Activated CD8-positive, alpha-beta T cell treated with anti-CD3 and anti-CD28 coated beads for 36 hours (primary cell): ENCODE results near the gene MRPL41. TPM values are rescaled to one million over a fixed set of nuclear protein-coding genes. Genes with fewer than 3 reads are reported as not detected.
"Not testable (repeated sequence)": the region's sequence is repeated elsewhere in the genome, so short reads cannot be mapped to it uniquely, and the experiment has no call there.

Source experiments
- ATAC-seq: fragments of 200-7000 bp; cut with Tn5 transposase; one replicate; pipeline ENCODE4 v1.10.0; 2021; ENCODE audit warnings: mild to moderate bottlenecking, moderate library complexity
- CTCF ChIA-PET: fragments of 350-600 bp; sonication (Branson Sonifier 250); formaldehyde crosslinking; loops from one replicate; lab custom pipeline; 2021; ENCODE audit warnings: antibody characterized with exemption; lab: Charles Lee
- POLR2A ChIA-PET: fragments of 350-600 bp; sonication (Branson Sonifier 250); formaldehyde crosslinking; loops from one replicate; lab custom pipeline; 2021; ENCODE audit warnings: antibody characterized with exemption; lab: Charles Lee
- DNase-seq: peaks from one replicate; pipeline ENCODE4 v3.0.0-alpha.2; 2020
- H3K27ac Mint-ChIP-seq: one replicate; pipeline ENCODE4 v1.8.0; 2021; ENCODE audit warnings: mild to moderate bottlenecking, mixed read lengths
- H3K27me3 Mint-ChIP-seq: one replicate; pipeline ENCODE4 v1.8.0; 2021; ENCODE audit warnings: mixed read lengths
- H3K36me3 Mint-ChIP-seq: one replicate; pipeline ENCODE4 v1.8.0; 2021; ENCODE audit warnings: low read depth, mixed read lengths
- H3K4me1 Mint-ChIP-seq: one replicate; pipeline ENCODE4 v1.8.0; 2021; ENCODE audit warnings: low read depth, mixed read lengths
- H3K4me3 Mint-ChIP-seq: one replicate; pipeline ENCODE4 v1.8.0; 2021; ENCODE audit warnings: mild to moderate bottlenecking, moderate library complexity, mixed read lengths
- H3K9me3 Mint-ChIP-seq: one replicate; pipeline ENCODE4 v1.8.0; 2021; ENCODE audit warnings: mixed read lengths
- intact Hi-C: fragments of 100-400 bp; cut with micrococcal nuclease; formaldehyde crosslinking; loops from one replicate; pipeline ENCODE4 v1.10.0; 2022
- total RNA-seq, 2 experiments: library from RNA; stranded (reverse); gene quantifications; one replicate each; pipeline ENCODE4 v1.2.3, GENCODE V29; 2021
- TF ChIP-seq, protein P1 (sequence below): fragments of 200-600 bp; IDR thresholded peaks from one replicate; pipeline ENCODE4 v1.8.0; 2022; ENCODE audit warnings: antibody characterized with exemption, mild to moderate bottlenecking

The MRPL41 gene
- total RNA-seq, 2 experiments from 2014 or later = 42.8 to 43.9 TPM

DNA sequence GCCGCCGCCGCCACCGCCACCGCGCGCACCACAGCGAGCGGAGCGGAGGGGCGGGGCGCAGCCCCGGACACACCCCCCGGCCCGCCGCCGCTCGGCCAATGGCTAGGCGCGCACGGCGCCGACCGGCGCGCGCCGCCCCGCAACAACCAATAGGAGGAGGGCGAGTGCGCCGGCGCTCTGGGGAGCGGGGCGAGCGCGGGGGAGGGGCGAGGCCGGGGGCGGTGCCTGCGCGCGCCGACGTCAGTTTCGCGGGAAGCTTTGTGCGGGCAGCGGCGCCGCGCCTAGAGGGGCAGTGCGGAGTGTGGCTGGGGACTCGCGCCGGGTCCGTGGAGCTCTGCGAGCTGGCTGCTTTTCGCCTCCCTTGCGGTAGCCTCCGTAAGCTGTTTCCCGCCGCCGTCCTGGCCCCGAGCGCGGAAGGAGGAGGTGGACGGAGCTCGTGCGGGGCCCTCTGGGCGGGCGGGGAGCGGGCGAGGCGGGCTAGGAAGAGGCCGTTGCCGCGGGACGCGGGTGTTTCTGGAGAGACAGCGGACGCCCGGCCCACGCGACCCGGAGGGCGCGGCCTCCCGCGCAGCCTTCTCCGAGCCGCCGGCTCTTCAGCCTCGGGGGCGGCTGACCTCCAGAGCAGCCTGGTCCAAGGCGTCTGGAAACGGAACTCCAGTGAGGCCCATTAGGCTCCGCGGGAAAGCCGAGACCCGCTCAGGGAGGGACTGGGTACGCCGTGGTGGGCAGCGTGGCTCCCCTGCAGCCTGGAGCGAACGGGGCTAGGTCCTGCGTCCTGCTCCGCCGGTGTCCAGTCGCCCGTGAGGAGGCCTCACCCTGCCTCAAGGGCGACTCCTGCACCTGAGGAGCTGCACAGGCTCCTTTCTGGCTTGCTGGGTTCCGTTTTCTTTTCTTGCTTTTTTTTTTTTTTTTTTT is 39.0 kb downstream of the MRPL41 start, which contains the start of gene ZMYND19:
ZMYND19 (minus strand) TSS at position 44 of the 915 bp plus-strand sequence. CDS start 249 bp downstream, outside the sequence.
- POLR2A ChIA-PET = interaction anchor here (2.0 to 5.0 kb wide), 3 partner anchors 11 to 31 kb away, joined by 7 to 33 read pairs (median 9); partner anchors contain the start of gene DPH7
- peak within 1 kb of the TSS; percentile 91 for H3K4me3 Mint-ChIP-seq
- H3K4me1 Mint-ChIP-seq = peaks cover 23% of the 10 kb centered on the region
- CTCF ChIA-PET = interaction anchor here (1.1 to 1.8 kb wide), 4 partner anchors 9 to 39 kb away, joined by 3 to 5 read pairs (median 4); partner anchors contain the start of genes DPH7 and MRPL41
- ATAC-seq (peak; percentile 98), DNase-seq (peak; percentile 85)
- no peaks in the 10 kb centered on the region for H3K9me3 Mint-ChIP-seq
- TF ChIP-seq, protein P1, sequence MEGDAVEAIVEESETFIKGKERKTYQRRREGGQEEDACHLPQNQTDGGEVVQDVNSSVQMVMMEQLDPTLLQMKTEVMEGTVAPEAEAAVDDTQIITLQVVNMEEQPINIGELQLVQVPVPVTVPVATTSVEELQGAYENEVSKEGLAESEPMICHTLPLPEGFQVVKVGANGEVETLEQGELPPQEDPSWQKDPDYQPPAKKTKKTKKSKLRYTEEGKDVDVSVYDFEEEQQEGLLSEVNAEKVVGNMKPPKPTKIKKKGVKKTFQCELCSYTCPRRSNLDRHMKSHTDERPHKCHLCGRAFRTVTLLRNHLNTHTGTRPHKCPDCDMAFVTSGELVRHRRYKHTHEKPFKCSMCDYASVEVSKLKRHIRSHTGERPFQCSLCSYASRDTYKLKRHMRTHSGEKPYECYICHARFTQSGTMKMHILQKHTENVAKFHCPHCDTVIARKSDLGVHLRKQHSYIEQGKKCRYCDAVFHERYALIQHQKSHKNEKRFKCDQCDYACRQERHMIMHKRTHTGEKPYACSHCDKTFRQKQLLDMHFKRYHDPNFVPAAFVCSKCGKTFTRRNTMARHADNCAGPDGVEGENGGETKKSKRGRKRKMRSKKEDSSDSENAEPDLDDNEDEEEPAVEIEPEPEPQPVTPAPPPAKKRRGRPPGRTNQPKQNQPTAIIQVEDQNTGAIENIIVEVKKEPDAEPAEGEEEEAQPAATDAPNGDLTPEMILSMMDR = peak; percentile 3
- no peaks in the 10 kb centered on the region for H3K27me3 Mint-ChIP-seq
- H3K36me3 Mint-ChIP-seq = peaks cover 21% of the 10 kb centered on the region
- intact Hi-C loops = no loop called here
- H3K27ac Mint-ChIP-seq = peak within 1 kb of the TSS; percentile 94

- no peaks in the 10 kb centered on the region for H3K9me3 Mint-ChIP-seq
- POLR2A ChIA-PET = interaction anchor here (1.3 to 3.0 kb wide), 2 partner anchors 11 to 35 kb away, joined by 3 to 7 read pairs; no protein-coding TSS in a partner anchor
- CTCF ChIA-PET = interaction anchor here (1.3 kb wide), 1 partner anchor 12 kb away, joined by 3 read pairs; no protein-coding TSS in a partner anchor
Observed at GRCh38 chr9:137592767-137593166, 41.1 kb downstream of the MRPL41 start.

GRCh38 chr9:137593176-137593575 is 41.5 kb downstream of the MRPL41 start:
- H3K4me1 Mint-ChIP-seq = peaks cover 18% of the 10 kb centered on the region

More at GRCh38 chr9:137592767-137593166, 41.1 kb downstream of the MRPL41 start:
- ATAC-seq (no peak), DNase-seq (no peak)
- intact Hi-C loops = no loop called here
- TF ChIP-seq, protein P1 = no peak
- no peak overlapping the region for H3K4me3 Mint-ChIP-seq
- no peak overlapping the region for H3K27ac Mint-ChIP-seq
- H3K27me3 Mint-ChIP-seq = no peaks in the 10 kb centered on the region
- peaks cover 22% of the 10 kb centered on the region for H3K4me1 Mint-ChIP-seq
- peaks cover 10% of the 10 kb centered on the region for H3K36me3 Mint-ChIP-seq

DNA sequence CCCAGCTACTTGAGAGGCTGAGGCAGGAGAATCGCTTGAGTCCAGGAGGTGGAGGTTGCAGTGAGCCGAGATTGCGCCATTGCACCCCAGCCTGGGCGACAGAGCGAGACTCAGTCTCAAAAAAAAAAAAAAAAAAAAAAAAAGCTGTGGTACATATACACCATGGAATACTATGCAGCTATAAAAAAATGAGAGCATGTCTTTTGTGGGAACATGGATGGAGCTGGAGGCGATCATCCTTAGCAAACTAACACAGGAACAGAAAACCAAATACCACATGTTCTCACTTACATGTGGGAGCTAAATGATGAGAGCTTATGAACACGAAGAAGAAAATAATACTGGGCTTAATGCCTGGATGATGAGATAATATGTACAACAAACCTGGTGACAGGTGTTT is 44.9 kb downstream of the MRPL41 start:
- H3K27ac Mint-ChIP-seq, POLR2A ChIA-PET: not testable (repeated sequence)

More at GRCh38 chr9:137593176-137593575, 41.5 kb downstream of the MRPL41 start:
- H3K27ac Mint-ChIP-seq = no peak overlapping the region
- H3K4me3 Mint-ChIP-seq = no peak overlapping the region
- H3K27me3 Mint-ChIP-seq = no peaks in the 10 kb centered on the region
- no peaks in the 10 kb centered on the region for H3K9me3 Mint-ChIP-seq
- H3K36me3 Mint-ChIP-seq = peaks cover 6% of the 10 kb centered on the region
- TF ChIP-seq, protein P1 = no peak
- intact Hi-C loops = no loop called here
- no peak for ATAC-seq
- ChIA-PET CTCF (no interaction called here), POLR2A (interaction anchor here (1.0 to 3.0 kb wide), 2 partner anchors 10 to 274 kb away, joined by 3 to 7 read pairs; no protein-coding TSS in a partner anchor)
- DNase-seq = no peak

GRCh38 chr9:137598943-137599342 is 47.3 kb downstream of the MRPL41 start:
- Mint-ChIP-seq H3K4me3 (no peak overlapping the region), H3K27ac (no peak overlapping the region), H3K4me1 (peaks cover 8% of the 10 kb centered on the region), H3K9me3 (no peaks in the 10 kb centered on the region), H3K36me3 (no peaks in the 10 kb centered on the region), H3K27me3 (no peaks in the 10 kb centered on the region)
- ChIA-PET POLR2A (no interaction called here), CTCF (no interaction called here)
- no peak for ATAC-seq
- DNase-seq = no peak
- intact Hi-C loops = no loop called here
- TF ChIP-seq, protein P1 = no peak

More for the DNA sequence above, 44.9 kb downstream of the MRPL41 start:
- CTCF ChIA-PET, H3K4me3 Mint-ChIP-seq, H3K9me3 Mint-ChIP-seq, H3K27me3 Mint-ChIP-seq, ATAC-seq, DNase-seq, H3K36me3 Mint-ChIP-seq, H3K4me1 Mint-ChIP-seq, intact Hi-C loops: not testable (repeated sequence)

Other genes starting within 250 kb of the MRPL41 start
- gene NRARP, start 249.6 kb upstream of the MRPL41 start, total RNA-seq = 1 to 10 TPM; 3.3 to 4.4 TPM
- 1 to 10 TPM; 8.1 to 9.0 TPM for gene EXD3, start 128.7 kb upstream of the MRPL41 start, total RNA-seq
- under 1 TPM; 0.72 to 0.95 TPM for gene NOXA1, start 128.5 kb upstream of the MRPL41 start, total RNA-seq
- not detected for gene ENTPD8, start 110.5 kb upstream of the MRPL41 start, total RNA-seq
- 100 to 1,000 TPM; 112 to 116 TPM for gene NSMF, start 92.5 kb upstream of the MRPL41 start, total RNA-seq
- 1 to 10 TPM; 4.8 to 5.0 TPM for gene PNPLA7, start 1.5 kb upstream of the MRPL41 start, total RNA-seq
- gene DPH7, start 27.0 kb downstream of the MRPL41 start, total RNA-seq = 10 to 100 TPM; 33.7 to 35.0 TPM
- 10 to 100 TPM; 45.9 to 46.5 TPM for gene ZMYND19, start 38.6 kb downstream of the MRPL41 start, total RNA-seq
- gene ARRDC1, start 53.8 kb downstream of the MRPL41 start, total RNA-seq = 10 to 100 TPM; 29.0 TPM
- gene EHMT1, start 67.1 kb downstream of the MRPL41 start, total RNA-seq = 10 to 100 TPM; 62.1 to 67.1 TPM